HG02938 (cell line): ENCODE measurements around the gene BBS7.

Experiments
- ATAC-seq: cut with Tn5 transposase; IDR thresholded peaks from one replicate; pipeline ENCODE4 v1.9.1; 2021; ENCODE audit warnings: mild to moderate bottlenecking, moderate library complexity; ENCODE audit not compliant: unreplicated experiment

The BBS7 gene, protein sequence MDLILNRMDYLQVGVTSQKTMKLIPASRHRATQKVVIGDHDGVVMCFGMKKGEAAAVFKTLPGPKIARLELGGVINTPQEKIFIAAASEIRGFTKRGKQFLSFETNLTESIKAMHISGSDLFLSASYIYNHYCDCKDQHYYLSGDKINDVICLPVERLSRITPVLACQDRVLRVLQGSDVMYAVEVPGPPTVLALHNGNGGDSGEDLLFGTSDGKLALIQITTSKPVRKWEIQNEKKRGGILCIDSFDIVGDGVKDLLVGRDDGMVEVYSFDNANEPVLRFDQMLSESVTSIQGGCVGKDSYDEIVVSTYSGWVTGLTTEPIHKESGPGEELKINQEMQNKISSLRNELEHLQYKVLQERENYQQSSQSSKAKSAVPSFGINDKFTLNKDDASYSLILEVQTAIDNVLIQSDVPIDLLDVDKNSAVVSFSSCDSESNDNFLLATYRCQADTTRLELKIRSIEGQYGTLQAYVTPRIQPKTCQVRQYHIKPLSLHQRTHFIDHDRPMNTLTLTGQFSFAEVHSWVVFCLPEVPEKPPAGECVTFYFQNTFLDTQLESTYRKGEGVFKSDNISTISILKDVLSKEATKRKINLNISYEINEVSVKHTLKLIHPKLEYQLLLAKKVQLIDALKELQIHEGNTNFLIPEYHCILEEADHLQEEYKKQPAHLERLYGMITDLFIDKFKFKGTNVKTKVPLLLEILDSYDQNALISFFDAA

DNA sequence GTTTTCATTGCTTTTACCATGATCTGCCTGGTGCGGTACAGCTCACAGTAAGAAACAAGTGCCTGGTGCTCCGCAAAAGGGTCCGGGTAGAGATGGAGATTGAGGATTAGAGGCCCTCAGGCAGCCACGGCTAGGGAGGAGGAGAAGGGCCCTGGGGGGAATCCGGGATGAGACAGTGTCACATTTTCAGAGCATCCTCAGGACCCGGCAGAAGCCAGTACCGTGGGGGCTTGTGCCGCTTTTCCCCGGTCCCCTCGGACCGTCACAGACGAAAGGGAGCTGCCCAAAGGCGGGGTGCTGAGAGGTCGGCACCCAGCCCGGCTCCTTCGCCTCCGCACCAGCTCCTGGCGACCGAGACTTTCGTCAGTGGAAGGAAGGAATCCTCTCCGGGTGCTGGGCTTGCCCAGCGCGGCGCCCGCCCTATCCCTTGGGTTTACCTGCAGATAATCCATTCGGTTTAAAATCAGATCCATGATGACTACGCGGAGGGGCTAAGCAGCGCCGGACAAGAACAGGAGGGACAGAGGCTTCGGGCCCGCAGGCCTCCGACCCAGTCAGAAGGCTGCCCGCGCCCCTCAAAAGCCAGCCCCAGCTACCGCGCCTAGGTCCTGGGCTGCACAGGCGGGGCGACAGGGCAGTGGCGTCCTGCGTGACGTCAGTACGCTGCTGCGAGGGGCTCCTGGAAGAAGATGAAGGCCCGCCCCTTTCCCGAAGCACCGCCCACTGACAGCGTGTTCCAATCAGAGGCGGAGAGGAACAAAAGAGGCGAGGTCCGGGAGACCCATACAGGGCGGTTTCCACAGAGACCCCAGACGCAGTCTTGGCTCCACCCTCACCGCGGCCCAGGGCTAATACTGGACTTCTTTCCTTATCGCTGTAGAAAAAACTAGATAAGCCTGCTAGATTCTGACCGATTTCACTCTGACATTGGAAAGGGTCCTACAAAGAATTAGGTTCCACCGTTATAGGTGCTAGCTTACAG lies at the start of gene BBS7:
Gene BBS7, minus strand, starts transcription at position 634 of the 982 bp plus-strand sequence. Its CDS starts 161 bp downstream, at position 473.
- ATAC-seq: peak; percentile 98

DNA sequence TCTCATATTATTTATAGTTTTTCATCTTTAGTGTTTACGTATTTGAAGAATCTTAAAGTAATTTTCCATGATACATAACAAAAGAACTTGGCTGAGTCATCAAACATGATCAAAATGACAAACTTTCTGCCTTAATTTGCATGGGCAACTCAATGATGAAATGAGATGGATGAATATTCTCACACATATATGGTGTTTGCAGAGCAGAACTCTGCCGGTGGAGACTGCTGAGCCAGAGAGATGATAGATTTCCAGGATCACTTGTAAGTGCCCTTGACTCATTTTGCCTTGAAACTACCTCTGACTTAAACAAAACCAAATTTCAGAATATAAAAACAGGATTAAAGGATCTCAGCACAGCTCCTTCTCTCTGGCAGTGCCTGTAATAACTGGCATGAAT lies 43.4 kb upstream of the BBS7 start:
- no peak for ATAC-seq

DNA sequence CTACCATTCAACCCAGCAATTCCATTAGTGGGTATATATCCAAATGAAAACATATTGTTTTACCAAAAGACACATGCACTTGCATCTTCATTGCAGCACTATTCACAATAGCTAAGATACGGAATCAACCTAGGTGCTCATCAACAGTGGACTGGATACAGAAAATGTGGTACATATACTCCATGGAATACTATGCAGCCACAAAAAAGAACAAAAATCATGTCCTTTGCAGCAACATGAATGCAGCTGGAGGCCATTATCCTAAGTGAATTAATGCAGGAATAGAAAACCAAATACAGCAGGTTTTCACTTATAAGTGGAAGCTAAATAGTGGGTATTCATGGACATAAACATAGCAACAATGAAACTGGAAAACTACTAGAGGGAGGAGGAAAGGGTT lies 38.1 kb upstream of the BBS7 start:
- ATAC-seq: no peak

DNA sequence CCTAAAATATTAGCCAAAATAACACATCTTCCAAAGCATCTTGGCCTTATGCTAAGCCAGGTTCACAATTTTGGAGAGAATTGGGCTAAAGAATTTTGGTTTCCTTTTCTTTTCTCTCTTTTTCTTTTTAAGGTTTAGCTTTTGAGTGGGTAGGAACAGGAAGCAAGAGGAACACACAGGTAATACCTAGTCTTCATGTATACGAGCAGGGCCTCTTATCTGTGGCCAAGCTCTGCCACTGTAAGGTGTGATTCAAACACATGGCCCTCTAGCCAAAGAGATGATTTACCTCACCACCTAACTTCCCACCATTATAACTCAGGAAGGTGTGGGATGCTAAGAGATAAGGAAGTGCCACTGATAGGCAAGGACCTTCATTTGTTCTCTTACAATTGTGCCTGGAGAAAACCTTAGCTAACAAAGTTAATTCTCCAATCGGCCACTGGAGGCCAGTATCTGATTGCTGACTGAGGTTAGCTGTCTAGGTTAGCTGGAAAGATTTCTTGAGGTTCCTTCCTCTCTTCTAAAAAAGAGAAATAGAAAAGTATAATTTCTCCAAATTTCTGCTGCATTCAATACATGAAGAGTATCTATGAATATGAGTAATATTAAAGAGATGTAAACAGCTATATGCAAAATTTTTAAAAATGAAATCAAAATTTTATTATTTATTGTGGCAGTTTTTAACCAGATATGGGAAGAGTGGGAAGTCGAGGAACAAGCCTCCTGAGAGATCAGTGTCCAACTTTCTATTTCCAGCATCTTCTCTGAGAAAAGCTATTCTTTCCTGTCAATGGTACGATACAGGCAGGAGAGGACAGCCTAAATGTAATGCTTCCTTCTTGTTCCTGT lies 30.1 kb upstream of the BBS7 start:
- peak; percentile 88 for ATAC-seq

DNA sequence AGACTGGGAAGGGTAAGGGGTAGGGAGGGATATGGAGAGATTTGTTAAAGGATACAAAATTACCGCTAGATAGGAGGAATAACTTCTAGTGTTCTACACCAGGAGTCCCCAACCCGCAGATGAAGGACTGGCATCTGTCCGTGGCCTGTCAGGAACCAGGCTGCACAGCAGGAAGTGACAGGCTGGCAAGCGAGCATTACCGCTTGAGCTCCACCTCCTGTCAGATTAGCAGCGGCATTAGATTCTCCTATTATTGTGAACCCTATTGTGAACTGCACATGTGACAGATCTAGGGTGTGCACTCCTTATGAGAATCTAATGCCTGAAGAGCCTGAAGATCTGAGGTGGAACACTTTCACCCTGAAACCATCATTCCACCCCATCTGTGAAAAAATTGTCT lies 27.9 kb upstream of the BBS7 start:
- ATAC-seq: no peak

DNA sequence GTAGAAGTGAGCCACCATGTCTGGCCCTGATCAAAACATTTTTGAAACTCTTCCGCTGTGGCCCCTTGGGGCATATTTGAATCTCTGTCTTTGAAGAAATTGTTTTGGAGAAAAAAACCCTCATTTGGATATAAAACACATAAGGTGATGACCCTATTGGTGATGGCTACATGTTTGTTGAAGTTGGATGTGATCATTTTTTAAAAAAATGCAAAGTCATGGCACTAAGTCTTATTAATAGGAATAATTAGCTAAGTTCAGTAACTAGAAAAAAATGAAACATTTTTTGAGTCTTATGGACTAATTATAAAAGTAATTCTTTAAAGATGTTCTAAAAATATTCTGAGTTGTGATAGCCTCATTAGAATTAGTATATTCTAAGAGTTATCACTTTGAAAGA lies 17.9 kb upstream of the BBS7 start:
- no peak for ATAC-seq

DNA sequence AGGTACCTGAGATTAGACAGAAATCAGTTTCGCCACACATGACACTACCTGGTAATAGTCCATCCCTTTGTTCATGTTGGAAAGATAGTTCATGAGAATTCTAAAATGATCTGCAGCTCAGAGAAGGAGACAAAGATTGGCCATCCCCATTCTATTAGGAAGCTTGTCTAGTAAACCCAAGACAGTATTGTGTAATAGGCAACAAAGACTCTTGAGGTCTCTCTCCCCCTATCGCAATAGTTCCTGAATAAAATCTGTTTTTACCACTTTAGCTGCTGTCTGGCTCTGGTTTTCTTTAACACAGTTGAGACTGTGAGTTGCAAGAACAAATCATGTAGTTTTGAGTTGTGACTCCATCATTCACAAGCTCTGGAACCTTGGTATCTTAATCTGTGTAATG lies 14.8 kb upstream of the BBS7 start:
- no peak for ATAC-seq

DNA sequence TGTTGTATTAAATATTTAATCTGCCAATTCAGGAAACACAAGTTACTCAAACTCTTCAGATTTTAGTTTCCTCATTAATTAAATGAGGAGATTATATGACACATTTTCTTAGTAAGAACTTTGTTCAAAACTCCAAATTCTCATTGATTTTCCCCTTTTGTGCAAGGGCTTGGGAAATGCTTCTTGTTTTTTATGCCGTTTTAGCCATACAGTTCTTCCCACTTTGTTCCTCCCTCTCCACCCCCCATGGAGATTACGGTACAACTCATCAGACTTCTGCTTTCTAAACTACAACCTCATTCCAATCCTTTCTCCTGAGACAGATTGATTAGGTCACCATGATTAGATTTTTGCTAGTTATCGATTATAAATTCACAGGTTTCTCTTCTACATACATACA lies 10.9 kb upstream of the BBS7 start:
- no peak for ATAC-seq

DNA sequence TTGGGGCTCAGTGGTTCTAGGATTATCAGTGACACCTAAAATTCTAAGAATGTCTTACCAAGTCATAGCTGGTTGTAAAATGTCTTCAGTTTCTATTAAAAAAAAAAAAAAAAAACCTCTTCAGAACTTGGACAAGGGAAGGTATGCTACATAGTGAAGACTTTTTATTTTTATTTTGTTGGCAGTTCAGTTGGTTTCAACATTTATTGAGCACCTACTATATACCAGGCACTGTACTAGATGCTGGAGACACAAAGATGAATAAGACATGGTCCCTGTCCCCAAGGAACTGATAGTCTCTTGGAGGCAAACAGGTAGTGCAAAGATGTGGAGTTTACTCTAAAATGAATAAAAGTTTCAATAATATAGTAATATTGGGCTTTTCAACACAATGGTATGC lies 8.9 kb upstream of the BBS7 start:
- ATAC-seq: no peak

DNA sequence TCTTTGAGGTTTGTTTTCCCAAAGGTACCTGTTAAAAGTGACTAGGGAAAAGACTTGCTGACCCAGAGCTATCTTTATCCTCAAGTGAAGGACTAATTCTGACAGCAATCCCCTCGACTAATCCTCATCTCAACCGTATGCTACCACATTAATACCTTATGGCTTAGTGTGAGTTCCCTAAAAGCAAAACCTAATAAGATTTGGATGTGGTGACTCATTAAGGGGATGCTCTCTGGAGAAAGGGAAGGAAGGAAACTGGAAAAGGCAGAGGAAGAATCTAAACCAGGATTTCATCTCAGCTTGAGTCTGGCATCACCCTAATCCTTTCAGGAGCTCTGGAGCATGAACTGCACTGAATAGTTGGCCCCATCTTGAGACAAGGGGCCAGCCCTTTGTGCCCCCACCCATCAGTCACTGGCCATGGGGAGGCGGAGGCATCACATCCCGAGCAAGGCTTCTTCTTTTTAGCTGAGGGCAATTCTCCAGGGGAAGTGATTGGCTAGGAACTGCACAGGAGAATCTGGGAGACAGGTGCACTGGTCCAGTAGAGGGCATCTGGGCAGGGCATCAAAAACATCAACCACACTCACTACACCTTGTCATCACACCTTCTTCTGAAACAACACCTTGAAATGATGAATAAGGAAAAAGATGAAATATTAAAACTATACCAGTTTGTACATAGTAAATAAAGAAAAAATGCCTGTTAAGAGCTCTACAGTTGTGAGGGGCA lies 6.9 kb upstream of the BBS7 start:
- ATAC-seq: no peak

DNA sequence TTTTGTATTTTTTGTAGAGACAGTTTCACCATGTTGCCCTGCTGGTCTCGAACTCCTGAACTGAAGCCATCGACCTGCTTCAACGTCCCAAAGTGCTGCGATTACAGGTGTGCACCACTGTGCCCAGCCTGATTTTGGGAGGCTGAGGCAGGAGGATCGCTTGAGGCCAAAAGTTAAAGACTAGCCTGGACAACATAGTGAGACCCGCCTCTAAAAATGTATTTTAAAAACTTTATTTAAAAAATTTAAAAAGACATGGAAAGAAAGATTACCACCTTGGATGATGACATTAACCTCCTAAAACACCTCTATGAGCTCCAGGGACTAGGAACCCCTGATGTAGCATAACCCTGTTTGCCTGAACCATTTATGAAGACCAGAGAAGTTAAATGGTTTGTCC lies 5.8 kb upstream of the BBS7 start:
- ATAC-seq: no peak

DNA sequence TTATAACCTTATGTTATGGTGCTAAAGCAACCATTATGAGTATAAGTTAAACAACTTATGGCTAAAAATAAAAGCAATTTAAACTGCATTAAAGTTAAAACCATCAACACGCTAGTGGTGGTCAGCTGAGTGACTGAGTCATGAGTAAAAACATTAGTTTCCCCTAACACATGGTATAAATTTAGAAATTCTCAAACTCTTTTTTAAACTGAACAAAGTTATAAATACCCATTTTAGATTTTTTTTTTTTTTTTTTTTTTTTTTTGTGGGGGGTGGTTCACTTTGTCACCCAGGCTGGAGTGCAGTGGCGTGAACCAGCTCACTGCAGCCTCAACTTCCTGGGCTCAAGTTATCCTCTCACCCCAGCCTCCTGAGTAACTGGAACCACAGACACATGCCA lies 5.4 kb upstream of the BBS7 start:
- no peak for ATAC-seq

DNA sequence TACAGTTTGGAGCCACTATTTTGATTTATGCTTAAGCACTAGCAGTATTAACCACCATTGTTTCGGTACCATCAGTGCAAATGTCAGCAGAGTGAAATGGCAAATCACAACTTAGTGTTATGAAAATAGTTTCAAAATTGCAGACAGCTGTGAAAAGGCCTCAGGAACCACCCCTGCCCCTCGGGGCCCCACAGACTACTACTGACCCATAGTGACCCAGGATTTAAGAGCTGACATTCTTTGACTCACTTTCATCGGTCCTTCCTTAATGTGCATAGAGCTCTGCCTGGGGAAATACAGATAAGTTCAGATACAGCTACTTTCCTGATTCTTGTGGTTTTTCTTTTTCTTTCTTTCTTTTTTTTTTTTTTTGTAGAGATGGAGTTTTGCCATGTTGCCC lies 3.3 kb upstream of the BBS7 start:
- ATAC-seq: no peak

DNA sequence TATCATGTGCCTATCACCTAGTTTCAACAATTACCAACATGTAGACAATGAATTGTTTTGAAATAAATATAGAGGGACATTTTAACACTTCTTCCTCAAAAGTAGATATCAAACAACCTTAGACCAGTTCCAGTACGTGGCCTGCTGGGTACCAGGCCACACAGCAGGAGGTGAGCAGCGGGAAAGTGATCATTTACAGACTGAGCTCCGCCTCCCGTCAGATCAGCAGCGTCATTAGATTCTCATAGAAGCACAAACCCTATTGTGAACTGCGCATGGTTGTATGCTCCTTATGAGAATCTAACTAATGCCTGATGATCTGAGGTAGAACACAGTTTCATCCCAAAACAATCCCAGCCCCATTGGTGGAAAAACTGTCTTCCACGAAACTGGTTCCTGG lies 6.5 kb downstream of the BBS7 start:
- ATAC-seq: no peak

DNA sequence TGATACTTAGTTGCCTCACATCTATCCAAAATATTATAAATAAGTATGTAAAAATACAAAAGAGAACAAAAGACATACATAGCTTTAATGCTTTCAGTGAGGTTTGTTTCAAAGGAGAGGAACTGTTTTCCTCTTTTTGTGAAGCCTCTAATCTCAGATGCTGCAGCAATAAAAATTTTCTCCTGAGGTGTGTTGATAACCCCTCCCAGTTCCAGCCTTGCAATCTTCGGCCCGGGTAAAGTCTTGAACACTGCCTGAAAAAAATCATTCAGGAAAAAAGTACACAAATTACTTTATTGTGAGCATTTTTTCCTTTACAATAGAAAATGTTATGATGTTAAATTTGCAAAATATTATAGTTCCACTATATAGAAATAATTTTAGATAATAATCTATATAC lies 8.8 kb downstream of the BBS7 start:
- ATAC-seq: no peak

DNA sequence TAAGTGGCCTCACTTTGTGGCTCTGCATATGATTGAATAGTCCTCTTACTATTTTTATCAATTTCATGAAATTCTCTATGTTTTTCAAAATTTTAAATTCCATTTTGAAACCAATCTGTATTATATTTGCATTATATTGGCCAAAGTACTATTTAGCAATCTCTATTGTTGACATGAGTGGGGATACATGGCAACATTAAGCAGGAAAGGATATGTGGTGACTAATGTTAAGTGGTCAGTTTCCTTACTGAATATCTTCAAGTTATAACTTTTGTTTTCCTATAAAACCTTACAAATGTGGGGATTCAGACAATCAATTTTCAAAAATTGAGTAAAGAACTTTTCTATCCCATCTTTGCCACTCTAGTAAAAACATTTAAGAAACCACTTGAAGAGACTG lies 10.2 kb downstream of the BBS7 start:
- ATAC-seq: no peak

DNA sequence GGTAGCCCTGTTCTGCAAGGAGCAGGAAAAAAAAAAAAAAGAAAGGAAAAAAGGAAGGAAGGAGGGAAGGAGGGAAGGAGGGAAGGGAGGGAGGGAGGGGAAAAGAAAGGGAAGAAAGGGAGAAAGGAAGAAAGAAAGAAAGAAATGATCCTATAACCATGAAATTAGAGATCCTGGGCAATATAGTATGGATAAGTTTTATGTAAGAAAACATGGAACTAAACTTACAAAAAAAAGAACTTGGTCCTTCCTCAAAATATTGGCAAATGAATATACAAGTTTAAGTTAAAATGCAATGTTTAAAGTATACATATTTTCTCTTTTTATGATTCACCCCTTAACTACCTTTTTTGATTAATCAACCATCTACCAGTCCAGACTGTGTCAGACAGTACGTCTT lies 18.9 kb downstream of the BBS7 start:
- no peak for ATAC-seq

DNA sequence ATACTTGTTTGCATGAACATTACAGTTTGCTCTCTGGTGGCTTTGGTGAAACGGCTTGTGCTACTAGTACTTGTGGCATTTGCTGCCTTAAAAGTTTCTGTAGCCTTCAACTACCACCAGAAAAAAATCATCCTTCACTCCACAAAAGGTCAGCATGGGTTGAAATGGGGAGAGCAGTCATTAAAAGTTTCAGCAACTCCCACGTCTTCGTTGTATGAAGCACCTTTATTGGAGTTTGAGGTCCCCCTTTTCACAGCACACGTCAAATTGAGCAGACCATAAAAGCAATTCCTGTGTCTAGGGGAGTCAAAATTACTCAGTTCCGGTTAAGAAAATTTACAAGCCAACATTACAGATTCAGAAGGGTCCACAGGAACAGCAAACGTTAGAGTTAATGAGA lies 23.6 kb downstream of the BBS7 start:
- no peak for ATAC-seq

DNA sequence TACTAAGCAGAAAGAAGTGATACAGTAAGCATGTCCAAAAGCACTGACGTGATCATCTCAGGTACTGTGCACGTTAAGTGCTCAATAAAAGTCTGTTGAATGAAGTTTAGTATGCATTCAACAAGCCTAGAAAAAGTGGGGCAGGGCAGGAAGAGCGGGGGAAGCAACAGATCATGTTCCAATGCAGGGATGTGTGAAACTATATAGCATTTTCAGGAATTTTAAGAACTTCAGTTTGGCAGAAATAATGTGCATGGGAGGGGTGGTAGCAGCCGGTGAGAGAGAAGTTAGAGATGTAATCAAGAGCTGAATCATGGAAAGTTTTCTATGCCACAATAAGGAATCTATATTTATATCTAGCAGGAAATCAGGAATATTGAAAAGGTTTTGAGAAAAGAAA lies 27.4 kb downstream of the BBS7 start:
- no peak for ATAC-seq

DNA sequence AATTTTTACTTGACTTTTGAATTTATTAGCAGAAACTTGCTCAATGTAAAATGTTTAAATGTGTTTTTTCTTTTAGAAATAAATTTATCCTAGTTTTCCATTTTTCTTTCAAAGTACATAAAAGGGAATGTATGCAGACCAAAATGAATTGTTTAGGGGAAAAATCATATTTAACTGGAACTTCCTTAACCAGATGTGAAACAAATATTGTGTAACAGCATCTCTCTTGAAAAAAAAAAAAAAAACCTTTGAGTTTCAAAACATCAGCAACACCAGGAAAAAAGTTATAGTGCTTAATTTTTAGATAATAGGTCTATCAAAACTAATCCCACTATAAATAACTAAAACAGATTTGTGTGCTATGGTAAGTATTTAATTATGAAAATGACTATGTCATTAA lies 32.1 kb downstream of the BBS7 start:
- ATAC-seq: no peak
